ENCODE data around the gene LHPP. TPM values are rescaled to one million over a fixed set of nuclear protein-coding genes. Genes with fewer than 3 reads are reported as not detected.

LHPP gene
- total RNA-seq, 4 donors from 2014 or later = 9.3 to 20.5 (median 14.5) TPM

DNA sequence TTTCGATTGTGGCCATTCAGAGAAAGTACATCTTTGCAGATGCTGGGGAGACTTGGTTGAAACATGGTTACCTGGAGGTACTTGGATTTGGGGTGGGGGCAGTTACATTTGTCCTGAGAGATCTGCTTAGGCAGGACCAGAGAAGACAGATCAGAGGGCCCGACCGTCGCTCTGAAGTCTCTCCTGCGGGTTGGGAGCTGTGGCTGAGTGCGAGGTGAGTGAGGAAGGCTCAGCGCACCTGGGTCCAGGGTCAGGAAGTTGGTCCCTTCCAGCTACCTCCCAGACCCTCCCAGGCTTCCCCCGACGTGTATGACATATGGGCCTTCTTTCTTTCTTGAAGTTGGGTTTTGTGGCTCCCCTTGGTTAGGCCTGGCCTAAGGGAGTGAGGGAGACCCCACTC lies 56.3 kb downstream of the LHPP start:
- TF ChIP-seq, protein P1, sequence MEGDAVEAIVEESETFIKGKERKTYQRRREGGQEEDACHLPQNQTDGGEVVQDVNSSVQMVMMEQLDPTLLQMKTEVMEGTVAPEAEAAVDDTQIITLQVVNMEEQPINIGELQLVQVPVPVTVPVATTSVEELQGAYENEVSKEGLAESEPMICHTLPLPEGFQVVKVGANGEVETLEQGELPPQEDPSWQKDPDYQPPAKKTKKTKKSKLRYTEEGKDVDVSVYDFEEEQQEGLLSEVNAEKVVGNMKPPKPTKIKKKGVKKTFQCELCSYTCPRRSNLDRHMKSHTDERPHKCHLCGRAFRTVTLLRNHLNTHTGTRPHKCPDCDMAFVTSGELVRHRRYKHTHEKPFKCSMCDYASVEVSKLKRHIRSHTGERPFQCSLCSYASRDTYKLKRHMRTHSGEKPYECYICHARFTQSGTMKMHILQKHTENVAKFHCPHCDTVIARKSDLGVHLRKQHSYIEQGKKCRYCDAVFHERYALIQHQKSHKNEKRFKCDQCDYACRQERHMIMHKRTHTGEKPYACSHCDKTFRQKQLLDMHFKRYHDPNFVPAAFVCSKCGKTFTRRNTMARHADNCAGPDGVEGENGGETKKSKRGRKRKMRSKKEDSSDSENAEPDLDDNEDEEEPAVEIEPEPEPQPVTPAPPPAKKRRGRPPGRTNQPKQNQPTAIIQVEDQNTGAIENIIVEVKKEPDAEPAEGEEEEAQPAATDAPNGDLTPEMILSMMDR (IDR thresholded peaks at IDR 0.05; ENCODE audit: low read depth) = no peak

GRCh38 chr10:124518366-124518765 lies 56.7 kb downstream of the LHPP start:
- TF ChIP-seq, protein P1 (IDR thresholded peaks at IDR 0.05; ENCODE audit: low read depth) = no peak

DNA sequence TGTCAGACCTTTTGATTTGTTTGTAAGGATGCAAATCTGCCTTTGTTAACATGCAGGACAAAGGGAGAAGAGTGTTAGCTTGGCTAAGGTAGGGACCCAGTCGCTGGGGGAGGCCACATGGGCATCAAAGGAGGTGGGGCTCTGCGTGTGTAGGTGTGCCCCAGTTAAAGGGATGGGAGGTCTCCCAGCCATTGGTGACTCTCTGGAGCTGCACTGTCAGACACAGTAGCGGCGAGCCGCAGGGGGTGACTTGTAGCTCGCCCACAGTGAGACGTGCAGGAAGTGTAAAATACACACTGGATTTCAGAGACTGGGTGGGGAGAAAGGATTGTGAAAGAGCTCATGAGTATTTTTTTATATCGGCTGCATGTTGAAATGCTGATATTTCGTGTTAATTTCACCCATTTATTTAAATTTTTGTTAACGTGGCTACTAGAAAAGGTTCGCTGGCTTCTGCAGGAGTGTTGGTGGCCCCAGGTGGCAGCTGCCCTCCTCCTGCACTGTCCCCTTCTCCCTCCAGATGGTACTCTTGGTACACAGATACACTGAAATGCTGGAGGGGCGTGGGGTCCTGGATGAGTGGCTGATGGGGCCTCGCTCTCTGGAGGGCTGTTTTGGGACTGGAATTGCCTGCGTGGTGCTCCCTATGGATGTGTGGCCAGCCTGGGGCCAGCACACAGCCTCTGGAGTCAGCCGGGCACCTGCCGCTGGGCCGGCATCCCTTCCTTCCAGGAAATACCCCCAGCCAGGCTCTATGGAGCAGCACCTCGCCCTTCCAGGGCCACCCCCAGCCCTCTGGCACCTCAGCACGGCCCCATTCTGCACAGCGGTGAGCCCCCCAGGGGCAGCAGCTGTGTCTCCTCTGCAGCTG lies 59.2 kb downstream of the LHPP start:
- TF ChIP-seq, protein P1 (IDR thresholded peaks at IDR 0.05; ENCODE audit: low read depth) = no peak

DNA sequence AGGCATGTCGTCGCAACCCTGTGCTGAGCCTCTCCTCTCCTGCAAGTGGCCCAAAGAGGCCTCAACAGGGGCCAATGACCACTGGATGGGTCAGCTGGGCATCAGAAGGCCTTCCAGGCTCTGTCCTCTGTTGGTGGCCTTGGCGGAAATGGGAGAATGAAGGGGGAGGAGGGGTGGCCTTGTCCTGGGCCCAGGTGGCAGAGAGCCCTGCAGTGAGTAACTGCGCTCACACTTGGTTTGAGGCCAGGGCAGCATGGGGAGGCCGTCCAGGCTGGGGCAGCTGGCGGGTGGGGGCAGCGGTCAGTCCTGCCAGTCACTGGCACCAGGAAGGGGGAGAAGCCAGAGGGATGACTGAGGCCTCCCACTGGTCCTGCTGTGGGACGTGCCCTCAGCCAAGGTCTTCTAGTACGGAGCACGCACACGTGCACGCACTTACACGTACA lies 59.8 kb downstream of the LHPP start:
- TF ChIP-seq, protein P1 (IDR thresholded peaks at IDR 0.05; ENCODE audit: low read depth) = no peak

- TF ChIP-seq, protein P1 (IDR thresholded peaks at IDR 0.05; ENCODE audit: low read depth) = no peak
These were observed 60.7 kb downstream of the LHPP start for GRCh38 chr10:124522131-124522932.

DNA sequence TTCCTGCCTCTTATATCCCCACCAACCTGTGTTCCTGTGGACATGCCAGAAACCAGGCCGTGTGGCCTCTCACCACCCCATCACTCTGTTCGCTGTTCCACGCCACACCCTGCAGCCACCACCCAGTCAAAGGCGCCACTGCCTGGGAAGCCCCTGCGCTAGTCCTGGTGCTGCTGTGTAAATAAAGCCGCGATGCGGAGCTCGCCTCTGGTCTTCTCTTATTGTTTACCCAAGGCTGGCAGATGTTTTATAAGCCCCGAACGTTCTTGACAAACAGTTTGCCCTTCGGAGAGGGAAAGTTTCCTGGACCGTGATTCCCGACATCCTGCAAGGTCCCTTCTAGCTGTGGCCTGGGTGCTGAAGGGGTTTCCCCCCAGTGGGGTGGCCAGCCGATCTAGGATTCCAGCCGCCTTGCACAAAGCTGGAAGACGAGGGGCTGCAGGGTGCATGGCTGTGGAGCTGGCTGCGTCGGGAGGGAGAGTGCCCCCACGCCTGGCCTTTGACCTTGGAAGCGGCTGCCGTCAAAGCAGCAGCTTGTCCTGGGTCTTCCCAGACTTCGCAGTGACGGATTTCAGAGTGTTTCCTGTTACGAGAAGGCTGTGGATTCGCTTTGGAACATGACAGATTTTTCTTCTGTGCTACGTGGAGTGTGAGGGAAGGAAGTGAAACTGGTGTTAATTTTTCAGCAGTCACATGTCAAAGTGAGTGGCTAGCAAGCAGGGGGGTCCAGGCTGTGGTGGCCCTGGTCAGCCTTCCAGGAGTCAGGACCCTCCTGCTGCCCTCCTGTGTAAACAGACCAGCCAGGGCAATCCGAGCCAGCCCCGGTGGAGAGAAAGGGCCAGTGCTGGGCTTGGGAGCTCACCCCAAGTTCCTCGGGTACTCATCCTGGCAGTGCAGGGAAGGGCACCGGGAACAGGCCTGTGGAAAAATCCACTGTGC lies 61.6 kb downstream of the LHPP start:
- TF ChIP-seq, protein P1 (IDR thresholded peaks at IDR 0.05; ENCODE audit: low read depth) = no peak
